B cell (primary cell): ENCODE data around the gene SCNN1B. TPM values are rescaled to one million over a fixed set of nuclear protein-coding genes. Genes with fewer than 3 reads are reported as not detected.

Experiments used
- ATAC-seq: fragments of 200-7000 bp; cut with Tn5 transposase; one replicate; pipeline ENCODE4 v1.10.0; 2021; ENCODE audit warnings: low read depth, mild to moderate bottlenecking, moderate number of reproducible peaks, moderate library complexity
- CTCF ChIA-PET: fragments of 350-600 bp; sonication (Branson Sonifier 250); formaldehyde crosslinking; loops from one replicate; lab custom pipeline; 2021; ENCODE audit warnings: antibody characterized with exemption, inconsistent platforms; lab: Charles Lee
- POLR2A ChIA-PET: fragments of 350-600 bp; sonication (Branson Sonifier 250); formaldehyde crosslinking; loops from one replicate; lab custom pipeline; 2021; ENCODE audit warnings: antibody characterized with exemption; lab: Charles Lee
- DNase-seq: peaks from one replicate; pipeline ENCODE4 v3.0.0; 2013
- H2AFZ ChIP-seq: 2 replicates; pipeline ENCODE4 v1.6.1; 2012; ENCODE audit warnings: mild to moderate bottlenecking, low read depth, low read length; ENCODE audit not compliant: insufficient read depth, poor library complexity, severe bottlenecking
- H3K27ac ChIP-seq, 2 donors: 1 replicate in 1 of 2; 2 replicates in 1 of 2; pipeline ENCODE4 v1.5.1; 2012 to 2013; ENCODE audit warnings: low read length in 2 of 2, mild to moderate bottlenecking in 2 of 2, moderate library complexity in 1 of 2
- H3K27me3 ChIP-seq, 4 experiments: fragments of 200-600 bp in 1 of 4; sonication (generic) in 1 of 4; replicated peaks in 1 of 4; 1 replicate in 2 of 4; 2 replicates in 2 of 4; pipeline versions ENCODE4 v1.6.1 to v1.7.0; 2013 to 2016; ENCODE audit warnings: low read length in 3 of 4, mild to moderate bottlenecking in 2 of 4, mixed read lengths in 1 of 4, moderate library complexity in 1 of 4; ENCODE audit not compliant: insufficient read depth in 4 of 4, control insufficient read depth in 3 of 4; ENCODE audit errors: control extremely low read depth in 1 of 4
- H3K36me3 ChIP-seq, 2 experiments: replicated peaks in 1 of 2; 1 replicate in 1 of 2; 2 replicates in 1 of 2; pipeline versions ENCODE4 v1.6.1 to v1.7.1; 2013; ENCODE audit warnings: low read length in 1 of 2; ENCODE audit not compliant: insufficient read depth in 2 of 2, control insufficient read depth in 1 of 2; ENCODE audit errors: control extremely low read depth in 1 of 2, extremely low read depth in 1 of 2
- H3K4me1 ChIP-seq, 2 donors: fragments of 200-600 bp in 1 of 2; sonication (generic) in 1 of 2; 1 replicate in 1 of 2; 2 replicates in 1 of 2; pipeline versions ENCODE4 v1.5.1 to v1.6.1; 2013 to 2017; ENCODE audit warnings: low read length in 2 of 2; ENCODE audit not compliant: control insufficient read depth in 2 of 2, insufficient read depth in 2 of 2
- H3K4me2 ChIP-seq: replicated peaks from 2 replicates; pipeline ENCODE3; 2012; ENCODE audit warnings: mild to moderate bottlenecking, low read depth, low read length; ENCODE audit not compliant: poor library complexity, severe bottlenecking
- H3K4me3 ChIP-seq, 5 experiments: fragments of 200-600 bp in 1 of 5; sonication (generic) in 1 of 5; 1 replicate in 3 of 5; 2 replicates in 2 of 5; pipeline versions ENCODE4 v1.5.1 to v1.7.0; 2011 to 2016; ENCODE audit warnings: low read length in 4 of 5, mild to moderate bottlenecking in 4 of 5, low read depth in 2 of 5, control low read depth in 1 of 5, moderate library complexity in 1 of 5; ENCODE audit not compliant: insufficient read depth in 1 of 5; ENCODE audit errors: control extremely low read depth in 1 of 5, extremely low read depth in 1 of 5
- H3K79me2 ChIP-seq: fragments of 200-600 bp; sonication (generic); one replicate; pipeline ENCODE4 v1.6.0; 2016; ENCODE audit warnings: low read length; ENCODE audit not compliant: control insufficient read depth, insufficient read depth
- H3K9ac ChIP-seq: fragments of 200-600 bp; sonication (generic); 2 replicates; pipeline ENCODE4 v1.6.1; 2017; ENCODE audit warnings: mild to moderate bottlenecking, low read length, moderate library complexity
- H3K9me3 ChIP-seq, 3 donors: one replicate each; pipeline versions ENCODE4 v1.6.1 to v1.7.1; 2013; ENCODE audit warnings: low read length in 2 of 3; ENCODE audit not compliant: control insufficient read depth in 2 of 3, insufficient read depth in 1 of 3; ENCODE audit errors: control extremely low read depth in 1 of 3
- H4K20me1 ChIP-seq: 2 replicates; pipeline ENCODE4 v1.6.0; 2012; ENCODE audit warnings: mild to moderate bottlenecking, low read length; ENCODE audit not compliant: insufficient read depth, control insufficient read depth, poor library complexity, severe bottlenecking
- H3K27ac Mint-ChIP-seq: one replicate; pipeline ENCODE4 v1.8.0; 2021; ENCODE audit warnings: mixed read lengths
- H3K27me3 Mint-ChIP-seq: one replicate; pipeline ENCODE4 v1.8.0; 2021; ENCODE audit warnings: mixed read lengths
- H3K4me1 Mint-ChIP-seq: one replicate; pipeline ENCODE4 v1.8.0; 2021; ENCODE audit warnings: mixed read lengths
- H3K4me3 Mint-ChIP-seq: one replicate; pipeline ENCODE4 v1.8.0; 2021; ENCODE audit warnings: mixed read lengths
- H3K9me3 Mint-ChIP-seq: one replicate; pipeline ENCODE4 v1.8.0; 2022; ENCODE audit warnings: mixed read lengths; ENCODE audit not compliant: insufficient read depth
- EZH2 ChIP-seq: IDR thresholded peaks from 2 replicates; pipeline ENCODE4 v1.6.1; 2012; ENCODE audit warnings: borderline replicate concordance, low read depth, mild to moderate bottlenecking, moderate library complexity, low read length; ENCODE audit not compliant: insufficient read depth, poor library complexity, severe bottlenecking
- WGBS: methylation state at CpG from one replicate; pipeline ENCODE4 v1.1.5; 2013; ENCODE audit warnings: missing lambda C conversion rate; ENCODE audit not compliant: insufficient coverage; 5-methylcytosine and 5-hydroxymethylcytosine counted together
- intact Hi-C: fragments of 100-400 bp; cut with micrococcal nuclease; formaldehyde crosslinking; loops from one replicate; pipeline ENCODE4 v1.10.0; 2022
- polyA plus RNA-seq: library from polyadenylated mRNA; depleted of rRNA; stranded (reverse); fragments of >200 nt; gene quantifications from 2 replicates; pipeline ENCODE4 v1.2.3, GENCODE V29; 2012
- total RNA-seq, 2 donors: library from RNA; stranded (reverse); fragments of 120-200 nt in 1 of 2; gene quantifications; 1 replicate in 1 of 2; 2 replicates in 1 of 2; pipeline versions ENCODE4 v1.2.3 to v1.2.4, GENCODE V29; 2013 to 2022
- TF ChIP-seq, protein P1 (sequence below): fragments of 200-600 bp; IDR thresholded peaks from one replicate; pipeline ENCODE4 v1.8.0; 2022; ENCODE audit warnings: antibody characterized with exemption, mild to moderate bottlenecking

SCNN1B gene
- total and polyA plus RNA-seq, 2 donors (not counting 1 experiment from before 2014, with no cell fraction given) = 0.30 TPM; not detected in 1

DNA sequence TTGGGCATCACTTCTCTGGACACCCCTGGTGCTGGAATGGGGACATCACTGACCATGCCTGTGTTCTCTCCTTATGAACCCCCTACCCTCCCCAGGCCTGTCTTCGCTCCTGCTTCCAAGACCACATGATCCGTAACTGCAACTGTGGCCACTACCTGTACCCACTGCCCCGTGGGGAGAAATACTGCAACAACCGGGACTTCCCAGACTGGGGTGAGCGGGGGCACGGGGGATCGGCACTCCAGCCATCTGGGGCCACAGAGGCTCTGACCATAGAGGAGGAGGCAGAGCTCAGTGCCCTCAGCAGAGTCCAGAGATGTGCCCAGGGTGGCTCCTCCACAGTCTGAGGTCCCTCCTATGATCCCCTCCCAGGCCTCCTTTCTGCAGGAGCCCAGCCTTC, 73.5 kb downstream of the SCNN1B start:
- no peaks in the 10 kb centered on the region for H3K9me3 Mint-ChIP-seq
- Histone ChIP-seq H3K9ac (no peak overlapping the region), H4K20me1 (no peaks in the 10 kb centered on the region), H3K9me3 (no peaks in the 10 kb centered on the region), H3K4me2 (no peak overlapping the region), H3K79me2 (no peaks in the 10 kb centered on the region), H3K27me3 (no peaks in the 10 kb centered on the region), H3K4me1 (no peaks in the 10 kb centered on the region), H3K36me3 (no peaks in the 10 kb centered on the region), H3K27ac (no peak overlapping the region), H2AFZ (no peak overlapping the region), H3K4me3 (no peak overlapping the region)
- 86% methylated on average over 7 of the region's 7 CpGs for WGBS
- H3K4me3 Mint-ChIP-seq = no peak overlapping the region
- intact Hi-C loops = no loop called here
- H3K27ac Mint-ChIP-seq = no peak overlapping the region
- ATAC-seq = no peak
- H3K4me1 Mint-ChIP-seq = no peaks in the 10 kb centered on the region
- CTCF ChIA-PET = no interaction called here
- H3K27me3 Mint-ChIP-seq = peaks cover 15% of the 10 kb centered on the region
- POLR2A ChIA-PET = no interaction called here
- DNase-seq = no peak
- TF ChIP-seq, protein P1, sequence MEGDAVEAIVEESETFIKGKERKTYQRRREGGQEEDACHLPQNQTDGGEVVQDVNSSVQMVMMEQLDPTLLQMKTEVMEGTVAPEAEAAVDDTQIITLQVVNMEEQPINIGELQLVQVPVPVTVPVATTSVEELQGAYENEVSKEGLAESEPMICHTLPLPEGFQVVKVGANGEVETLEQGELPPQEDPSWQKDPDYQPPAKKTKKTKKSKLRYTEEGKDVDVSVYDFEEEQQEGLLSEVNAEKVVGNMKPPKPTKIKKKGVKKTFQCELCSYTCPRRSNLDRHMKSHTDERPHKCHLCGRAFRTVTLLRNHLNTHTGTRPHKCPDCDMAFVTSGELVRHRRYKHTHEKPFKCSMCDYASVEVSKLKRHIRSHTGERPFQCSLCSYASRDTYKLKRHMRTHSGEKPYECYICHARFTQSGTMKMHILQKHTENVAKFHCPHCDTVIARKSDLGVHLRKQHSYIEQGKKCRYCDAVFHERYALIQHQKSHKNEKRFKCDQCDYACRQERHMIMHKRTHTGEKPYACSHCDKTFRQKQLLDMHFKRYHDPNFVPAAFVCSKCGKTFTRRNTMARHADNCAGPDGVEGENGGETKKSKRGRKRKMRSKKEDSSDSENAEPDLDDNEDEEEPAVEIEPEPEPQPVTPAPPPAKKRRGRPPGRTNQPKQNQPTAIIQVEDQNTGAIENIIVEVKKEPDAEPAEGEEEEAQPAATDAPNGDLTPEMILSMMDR = no peak
- TF ChIP-seq EZH2 = no peak

DNA sequence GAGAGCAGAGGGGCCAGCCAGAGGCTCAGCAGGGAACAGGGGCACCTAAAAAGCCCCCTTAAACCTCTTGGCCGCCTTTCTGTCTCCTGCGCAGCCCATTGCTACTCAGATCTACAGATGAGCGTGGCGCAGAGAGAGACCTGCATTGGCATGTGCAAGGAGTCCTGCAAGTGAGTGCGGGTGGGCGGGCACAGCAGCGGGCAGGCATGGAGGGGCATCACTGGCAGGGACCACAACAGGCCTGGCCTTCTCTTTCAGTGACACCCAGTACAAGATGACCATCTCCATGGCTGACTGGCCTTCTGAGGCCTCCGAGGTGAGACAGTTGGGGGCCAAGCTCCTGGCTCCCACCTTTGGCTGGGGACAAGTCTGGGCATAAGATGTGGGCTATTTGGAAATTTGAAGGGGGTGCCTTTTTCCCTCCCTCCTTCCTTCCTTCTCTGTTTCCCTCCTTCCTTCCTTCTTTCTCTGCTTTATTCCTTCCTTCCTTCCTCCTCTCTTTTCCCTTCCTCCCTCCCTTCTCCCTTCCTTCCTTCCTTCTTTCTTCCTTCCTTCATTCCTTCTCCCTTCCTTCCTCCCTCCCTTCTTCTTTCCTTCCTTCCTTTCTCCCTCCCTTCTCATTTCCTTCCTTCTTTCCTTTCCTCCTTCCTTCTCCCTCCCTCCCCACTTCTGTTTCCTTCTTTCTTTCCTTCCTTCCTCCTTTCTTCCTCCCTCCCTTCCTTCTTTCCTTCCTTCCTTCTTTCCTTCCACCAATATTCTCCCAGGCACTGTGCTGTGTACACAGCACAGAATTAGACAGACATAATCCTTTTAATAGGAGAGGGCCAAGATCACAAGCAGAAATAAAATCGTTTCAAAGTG, 75.2 kb downstream of the SCNN1B start:
- no peak overlapping the region for H3K27ac ChIP-seq
- peaks cover 13% of the 10 kb centered on the region for H3K27me3 Mint-ChIP-seq
- ATAC-seq (no peak), DNase-seq (no peak)
- H3K9me3 Mint-ChIP-seq = no peaks in the 10 kb centered on the region
- H3K4me3 Mint-ChIP-seq = no peak overlapping the region
- ChIA-PET POLR2A (no interaction called here), CTCF (interaction anchor here (0.7 kb wide), 1 partner anchor 59 kb away, joined by 3 read pairs; no protein-coding TSS in a partner anchor)
- H3K4me1 Mint-ChIP-seq = no peaks in the 10 kb centered on the region
- no peaks in the 10 kb centered on the region for H4K20me1 ChIP-seq
- H2AFZ ChIP-seq = no peak overlapping the region
- intact Hi-C loops = no loop called here
- H3K4me1 ChIP-seq = no peaks in the 10 kb centered on the region
- no peak for TF ChIP-seq EZH2
- TF ChIP-seq, protein P1 = no peak
- no peaks in the 10 kb centered on the region for H3K36me3 ChIP-seq
- H3K27ac Mint-ChIP-seq = no peak overlapping the region
- H3K27me3 ChIP-seq = no peaks in the 10 kb centered on the region
- 94% methylated on average over 7 of the region's 9 CpGs for WGBS
- no peaks in the 10 kb centered on the region for H3K9me3 ChIP-seq
- H3K4me2 ChIP-seq = no peak overlapping the region
- no peak overlapping the region for H3K9ac ChIP-seq
- H3K79me2 ChIP-seq = no peaks in the 10 kb centered on the region
- H3K4me3 ChIP-seq = no peak overlapping the region
